K562 (cell line): ENCODE results near the gene FAM81B.

ENCODE experiments used
- ARID3A ChIP-seq: IDR thresholded peaks from 2 replicates; pipeline ENCODE4 v1.6.1; 2012; ENCODE audit warnings: low read depth, low read length, improper control_type of control experiment, borderline replicate concordance
- ATF3 ChIP-seq, 2 experiments: fragments of 450-650 bp in 1 of 2; sonication (generic) in 1 of 2; formaldehyde crosslinking in 1 of 2; IDR thresholded peaks in 1 of 2; conservative IDR thresholded peaks in 1 of 2; 2 replicates each; pipeline versions ENCODE4 v1.6.1 to v1.8.1; 2016 to 2023; ENCODE audit warnings: mild to moderate bottlenecking in 2 of 2, moderate library complexity in 2 of 2, inconsistent platforms in 1 of 2, missing genetic modification reagents in 1 of 2
- BRF2 ChIP-seq: IDR thresholded peaks from 3 replicates; pipeline ENCODE4 v1.6.1; 2011; ENCODE audit warnings: borderline replicate concordance, mild to moderate bottlenecking; ENCODE audit not compliant: insufficient read length, insufficient read depth
- CEBPB ChIP-seq: fragments of 450-650 bp; IDR thresholded peaks from 2 replicates; pipeline ENCODE4 v1.6.1; 2016; ENCODE audit warnings: missing genetic modification characterization, missing compliant biosample characterization
- CTCF ChIP-seq, 3 experiments: IDR thresholded peaks in 2 of 3; conservative IDR thresholded peaks in 1 of 3; 2 replicates each; pipeline ENCODE4 v1.5.1; 2011 to 2012; ENCODE audit warnings: low read length in 3 of 3, mild to moderate bottlenecking in 3 of 3, control low read depth in 2 of 3, improper control_type of control experiment in 1 of 3, inconsistent platforms in 1 of 3, low read depth in 1 of 3, mixed read lengths in 1 of 3, moderate library complexity in 1 of 3; ENCODE audit not compliant: insufficient read depth in 2 of 3
- EZH2 ChIP-seq: IDR thresholded peaks from 2 replicates; pipeline ENCODE4 v1.6.1; 2012; ENCODE audit warnings: low read depth, mild to moderate bottlenecking, inconsistent platforms, low read length, borderline replicate concordance
- FOXM1 ChIP-seq, 2 experiments: fragments of 450-650 bp in 1 of 2; sonication (generic) in 1 of 2; formaldehyde crosslinking in 1 of 2; IDR thresholded peaks; 2 replicates each; pipeline versions ENCODE4 v1.6.1 to v1.9.0; 2017 to 2022; ENCODE audit warnings: low read depth in 2 of 2, mild to moderate bottlenecking in 2 of 2, missing genetic modification reagents in 1 of 2, moderate library complexity in 1 of 2
- HNRNPH1 ChIP-seq: fragments of 200-400 bp; formaldehyde crosslinking; optimal IDR thresholded peaks from 2 replicates; pipeline ENCODE3; 2017; ENCODE audit warnings: low read depth, mild to moderate bottlenecking, low read length, moderate library complexity
- NRF1 ChIP-seq, 2 experiments: fragments of 450-650 bp; IDR thresholded peaks in 1 of 2; conservative IDR thresholded peaks in 1 of 2; 2 replicates each; pipeline ENCODE4 v1.6.1; 2014; ENCODE audit warnings: mild to moderate bottlenecking in 2 of 2
- PCBP2 ChIP-seq: fragments of 200-400 bp; formaldehyde crosslinking; IDR thresholded peaks from 2 replicates; pipeline ENCODE4 v1.6.1; 2018; ENCODE audit warnings: low read length, low read depth, mild to moderate bottlenecking, moderate library complexity; ENCODE audit not compliant: poor library complexity, severe bottlenecking
- POLR2A ChIP-seq: fragments of 450-650 bp; conservative IDR thresholded peaks from 2 replicates; pipeline ENCODE4 v1.6.1; 2016
- TF ChIP-seq, protein P1 (sequence below), 2 experiments: fragments of 450-650 bp in 1 of 2; sonication (generic) in 1 of 2; formaldehyde crosslinking; conservative IDR thresholded peaks; 2 replicates each; pipeline versions ENCODE4 v1.4.0 to v1.8.1; 2020 to 2022; ENCODE audit warnings: mild to moderate bottlenecking in 1 of 2, missing genetic modification reagents in 1 of 2

DNA sequence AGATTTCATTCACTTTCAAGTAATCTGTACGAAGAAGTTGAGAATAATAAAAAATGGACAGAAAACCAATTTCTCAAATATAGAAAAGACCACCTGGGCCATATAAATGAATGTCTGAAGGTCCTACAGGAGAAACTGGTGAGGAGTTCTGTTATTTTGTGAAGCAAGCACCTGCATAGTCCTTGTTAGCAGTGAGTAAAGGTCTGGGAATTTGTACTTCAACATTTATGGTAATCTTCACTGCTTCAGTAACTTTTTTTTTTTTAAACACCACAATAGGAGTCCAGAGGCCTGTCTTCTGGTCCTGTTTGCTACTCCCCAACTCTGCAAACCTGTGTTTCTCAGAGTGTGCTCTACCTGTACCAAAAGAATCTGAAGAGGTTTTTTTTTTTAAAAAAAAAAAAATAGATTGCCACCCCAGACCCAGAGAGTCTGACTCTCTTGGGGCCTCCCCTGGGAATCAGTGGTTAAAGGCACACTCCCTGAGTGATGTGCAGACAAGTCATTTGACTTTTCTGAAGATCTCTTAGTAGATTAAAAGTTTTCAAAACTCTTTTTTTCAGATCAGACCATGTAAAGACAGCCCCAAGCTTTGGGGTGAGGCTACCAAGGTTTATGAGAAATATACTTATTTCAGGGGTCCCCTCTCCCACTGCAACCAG, 55.5 kb downstream of the FAM81B start:
- TF ChIP-seq EZH2 (no peak), POLR2A (no peak), HNRNPH1 (no peak), ATF3 (IDR thresholded peaks at IDR 0.05) (no peak), ATF3 (CRISPR knock-in tag; conservative IDR thresholded peaks at IDR 0.05) (no peak), CTCF (IDR thresholded peaks at IDR 0.05 in 2 of 3, conservative IDR thresholded peaks at IDR 0.05 in 1 of 3; ENCODE audit: insufficient read depth in 2 of 3, low read depth in 1 of 3, low read length in 3 of 3) (no peak), BRF2 (no peak), ARID3A (no peak), PCBP2 (no peak), FOXM1 (IDR thresholded peaks at IDR 0.05; ENCODE audit: low read depth) (no peak), FOXM1 (CRISPR knock-in tag; IDR thresholded peaks at IDR 0.05; ENCODE audit: low read depth) (no peak), CEBPB (no peak), NRF1 (conservative IDR thresholded peaks at IDR 0.05 in 1 of 2, IDR thresholded peaks at IDR 0.05 in 1 of 2) (no peak)
- TF ChIP-seq, protein P1, sequence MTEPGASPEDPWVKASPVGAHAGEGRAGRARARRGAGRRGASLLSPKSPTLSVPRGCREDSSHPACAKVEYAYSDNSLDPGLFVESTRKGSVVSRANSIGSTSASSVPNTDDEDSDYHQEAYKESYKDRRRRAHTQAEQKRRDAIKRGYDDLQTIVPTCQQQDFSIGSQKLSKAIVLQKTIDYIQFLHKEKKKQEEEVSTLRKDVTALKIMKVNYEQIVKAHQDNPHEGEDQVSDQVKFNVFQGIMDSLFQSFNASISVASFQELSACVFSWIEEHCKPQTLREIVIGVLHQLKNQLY (CRISPR knock-in tag; conservative IDR thresholded peaks at IDR 0.05), result no peak
